ENCODE results near the gene TENM4. TPM values are rescaled to one million over a fixed set of nuclear protein-coding genes. Genes with fewer than 3 reads are reported as not detected.

TENM4 gene
- total and polyA plus RNA-seq, 10 of the 15 experiments (the other 5 are each of a cell fraction or from before 2014, with no cell fraction given) = 0.03 to 0.12 (median 0.06) TPM; not detected in 7

GRCh38 chr11:78773492-78773891 lies 667.3 kb downstream of the TENM4 start:
- no peak overlapping the region for H3K4me3 ChIP-seq
- in situ Hi-C loops (cut with MboI) (no loop called here), intact Hi-C loops (cut with micrococcal nuclease; ENCODE audit: unreplicated experiment) (no loop called here)
- H3K27ac ChIP-seq (ENCODE audit: control insufficient read depth, insufficient read depth) = no peak overlapping the region
- no peaks in the 10 kb centered on the region; a peak in 1 of 4 replicates for H3K27me3 ChIP-seq (replicated peaks in 1 of 2; ENCODE audit: control insufficient read depth in 2 of 2, insufficient read depth in 2 of 2, low read length in 1 of 2)
- H3K9ac ChIP-seq (ENCODE audit: control insufficient read depth, insufficient read depth, low read length) = no peak overlapping the region
- BruUV-seq (replicated peaks) = no TSS peak
- FAIRE-seq = no peak
- no peak for DNase-seq (ENCODE audit: low read depth, low spot score)
- ChIA-PET RAD21 (ENCODE audit: unreplicated experiment) (no interaction called here), SMC1A (ENCODE audit: uncharacterized antibody, unreplicated experiment) (no interaction called here), POLR2A (no interaction called here), CTCF (interaction anchor here (1.0 kb wide), 1 partner anchor 25 kb away, joined by 3 read pairs; no protein-coding TSS in a partner anchor)
- TF ChIP-seq MAX (IDR thresholded peaks at IDR 0.05; ENCODE audit: low read depth, low read length) (no peak), MYC (IDR thresholded peaks at IDR 0.05; ENCODE audit: insufficient read depth, insufficient read length, insufficient replicate concordance, low read length, severe bottlenecking) (no peak), CUX1 (IDR thresholded peaks at IDR 0.05; ENCODE audit: insufficient replicate concordance, low read depth, low read length) (no peak), MLLT1 (IDR thresholded peaks at IDR 0.05) (no peak), SREBF2 (IDR thresholded peaks at IDR 0.05; ENCODE audit: low read length) (no peak), CREM (IDR thresholded peaks at IDR 0.05; ENCODE audit: low read depth) (no peak), YBX1 (IDR thresholded peaks at IDR 0.05) (no peak), ZBTB4 (CRISPR knock-in tag; IDR thresholded peaks at IDR 0.05) (no peak), ASH2L (IDR thresholded peaks at IDR 0.05; ENCODE audit: borderline replicate concordance, low read depth) (no peak), EGR1 (IDR thresholded peaks at IDR 0.05; ENCODE audit: borderline replicate concordance in 1 of 2, low read depth in 2 of 2, low read length in 2 of 2) (no peak), CBX5 (IDR thresholded peaks at IDR 0.05; ENCODE audit: low read depth) (no peak), ZNF207 (IDR thresholded peaks at IDR 0.05; ENCODE audit: borderline replicate concordance) (no peak), NR2F1 (conservative IDR thresholded peaks at IDR 0.05) (no peak)
- WGBS (ENCODE audit: insufficient coverage, insufficient replicate concordance, low lambda C conversion rate, missing lambda C conversion rate) = 6% methylated on average over 2 of the region's 2 CpGs
- no peaks in the 10 kb centered on the region for H3K79me2 ChIP-seq (ENCODE audit: control insufficient read depth, insufficient read depth, low read length)
- H4K20me1 ChIP-seq (ENCODE audit: control insufficient read depth, insufficient read depth) = no peaks in the 10 kb centered on the region
- no peaks in the 10 kb centered on the region for H3K36me3 ChIP-seq (ENCODE audit: control insufficient read depth in 2 of 2, insufficient read depth in 2 of 2, low read length in 1 of 2)
- H3K4me1 ChIP-seq (ENCODE audit: control insufficient read depth, insufficient read depth, low read length) = no peaks in the 10 kb centered on the region
- H3K9me3 ChIP-seq (replicated peaks; ENCODE audit: control insufficient read depth, insufficient read depth, low read length) = no peaks in the 10 kb centered on the region
- no peak overlapping the region for H3K4me2 ChIP-seq (ENCODE audit: control insufficient read depth, insufficient read depth)
- no peak for ATAC-seq
- H2AFZ ChIP-seq (ENCODE audit: control insufficient read depth, low read depth, low read length) = no peak overlapping the region
